Testis (tissue), 2 donors: ENCODE measurements around the gene SLC4A9.

Experiments
- POLR2A ChIP-seq: fragments of 450-650 bp; IDR thresholded peaks from one replicate; pipeline ENCODE4 v1.6.1; 2017; ENCODE audit warnings: antibody characterized with exemption, mild to moderate bottlenecking, moderate library complexity
- TF ChIP-seq, protein P1 (sequence below), 3 experiments: fragments of 450-650 bp in 2 of 3; fragments of 200-600 bp in 1 of 3; sonication (generic) in 1 of 3; IDR thresholded peaks; one replicate each; pipeline ENCODE4 v1.5.1; 2016 to 2019; ENCODE audit warnings: antibody characterized with exemption in 3 of 3, mild to moderate bottlenecking in 2 of 3, moderate library complexity in 1 of 3

DNA sequence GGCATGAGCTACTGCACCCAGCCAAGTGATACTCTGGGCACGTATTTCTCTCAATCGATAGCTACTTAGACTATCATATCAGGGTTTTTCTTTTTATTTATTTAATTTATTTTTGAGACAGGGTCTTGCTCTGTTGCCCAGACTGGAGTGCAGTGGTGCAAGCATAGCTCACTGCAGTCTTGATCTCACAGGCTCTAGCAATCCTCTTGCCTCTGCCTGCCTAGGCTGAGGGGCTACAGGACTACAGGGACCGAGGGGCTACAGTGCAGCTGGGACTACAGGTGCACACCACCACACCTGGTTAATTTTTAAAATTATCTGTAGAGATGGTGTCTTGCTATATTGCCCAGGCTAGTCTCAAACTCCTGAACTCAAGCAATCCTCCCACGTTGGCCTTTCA is 21.4 kb downstream of the SLC4A9 start:
- TF ChIP-seq, protein P1, sequence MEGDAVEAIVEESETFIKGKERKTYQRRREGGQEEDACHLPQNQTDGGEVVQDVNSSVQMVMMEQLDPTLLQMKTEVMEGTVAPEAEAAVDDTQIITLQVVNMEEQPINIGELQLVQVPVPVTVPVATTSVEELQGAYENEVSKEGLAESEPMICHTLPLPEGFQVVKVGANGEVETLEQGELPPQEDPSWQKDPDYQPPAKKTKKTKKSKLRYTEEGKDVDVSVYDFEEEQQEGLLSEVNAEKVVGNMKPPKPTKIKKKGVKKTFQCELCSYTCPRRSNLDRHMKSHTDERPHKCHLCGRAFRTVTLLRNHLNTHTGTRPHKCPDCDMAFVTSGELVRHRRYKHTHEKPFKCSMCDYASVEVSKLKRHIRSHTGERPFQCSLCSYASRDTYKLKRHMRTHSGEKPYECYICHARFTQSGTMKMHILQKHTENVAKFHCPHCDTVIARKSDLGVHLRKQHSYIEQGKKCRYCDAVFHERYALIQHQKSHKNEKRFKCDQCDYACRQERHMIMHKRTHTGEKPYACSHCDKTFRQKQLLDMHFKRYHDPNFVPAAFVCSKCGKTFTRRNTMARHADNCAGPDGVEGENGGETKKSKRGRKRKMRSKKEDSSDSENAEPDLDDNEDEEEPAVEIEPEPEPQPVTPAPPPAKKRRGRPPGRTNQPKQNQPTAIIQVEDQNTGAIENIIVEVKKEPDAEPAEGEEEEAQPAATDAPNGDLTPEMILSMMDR (IDR thresholded peaks at IDR 0.05), result no peak
- TF ChIP-seq POLR2A, result no peak
